ENCODE measurements around the gene P2RX2.

P2RX2 gene

GRCh38 chr12:132662901-132663755, 44.6 kb downstream of the P2RX2 start:
- no peak for TF ChIP-seq CTCF (IDR thresholded peaks at IDR 0.05; ENCODE audit: low read depth, low read length, missing control alignments)
- H3K4me3 ChIP-seq (ENCODE audit: low read depth, low read length): no peak overlapping the region
- DNase-seq (ENCODE audit: low read depth): no peak

GRCh38 chr12:132664206-132665148, 45.9 kb downstream of the P2RX2 start:
- H3K4me3 ChIP-seq (ENCODE audit: low read depth, low read length): no peak overlapping the region
- no peak for TF ChIP-seq CTCF (IDR thresholded peaks at IDR 0.05; ENCODE audit: low read depth, low read length, missing control alignments)
- no peak for DNase-seq (ENCODE audit: low read depth)

GRCh38 chr12:132665149-132665491, 46.5 kb downstream of the P2RX2 start:
- DNase-seq (ENCODE audit: low read depth): no peak

GRCh38 chr12:132665794-132666193, 47.2 kb downstream of the P2RX2 start:
- no peak for TF ChIP-seq CTCF (IDR thresholded peaks at IDR 0.05; ENCODE audit: low read depth, low read length, missing control alignments)
- no peak overlapping the region for H3K4me3 ChIP-seq (ENCODE audit: low read depth, low read length)
- DNase-seq (ENCODE audit: low read depth): no peak

More at GRCh38 chr12:132665149-132665491, 46.5 kb downstream of the P2RX2 start:
- H3K4me3 ChIP-seq (ENCODE audit: low read depth, low read length): no peak overlapping the region
- no peak for TF ChIP-seq CTCF (IDR thresholded peaks at IDR 0.05; ENCODE audit: low read depth, low read length, missing control alignments)

- H3K4me3 ChIP-seq (ENCODE audit: low read depth, low read length): no peak overlapping the region
- no peak for DNase-seq (ENCODE audit: low read depth)
- no peak for TF ChIP-seq CTCF (IDR thresholded peaks at IDR 0.05; ENCODE audit: low read depth, low read length, missing control alignments)
Observed at GRCh38 chr12:132668191-132669088, 49.9 kb downstream of the P2RX2 start.

- H3K4me3 ChIP-seq (ENCODE audit: low read depth, low read length): no peak overlapping the region
- TF ChIP-seq CTCF (IDR thresholded peaks at IDR 0.05; ENCODE audit: low read depth, low read length, missing control alignments): no peak
- DNase-seq (ENCODE audit: low read depth): no peak
Observed at GRCh38 chr12:132669166-132669879, 50.7 kb downstream of the P2RX2 start.
